NB4 (cell line): ENCODE data around the gene VAV3.

Source experiments
- CTCF ChIP-seq: IDR thresholded peaks from one replicate; pipeline ENCODE4 v1.5.1; 2012; ENCODE audit warnings: low read depth, low read length
- MAX ChIP-seq: IDR thresholded peaks from 2 replicates; pipeline ENCODE4 v1.6.1; 2011; ENCODE audit warnings: low read depth, low read length
- MYC ChIP-seq: IDR thresholded peaks from 2 replicates; pipeline ENCODE4 v1.6.1; 2011; ENCODE audit warnings: low read depth, low read length
- POLR2A ChIP-seq: IDR thresholded peaks from 2 replicates; pipeline ENCODE4 v1.6.1; 2011; ENCODE audit warnings: mild to moderate bottlenecking; ENCODE audit not compliant: insufficient read length; ENCODE audit errors: extremely low read depth

- TF ChIP-seq CTCF (no peak), POLR2A (no peak), MAX (no peak), MYC (no peak)
Measured at GRCh38 chr1:107523736-107524135, 441.2 kb downstream of the VAV3 start.
